Measurements from ENCODE around the gene ACADL.

DNA sequence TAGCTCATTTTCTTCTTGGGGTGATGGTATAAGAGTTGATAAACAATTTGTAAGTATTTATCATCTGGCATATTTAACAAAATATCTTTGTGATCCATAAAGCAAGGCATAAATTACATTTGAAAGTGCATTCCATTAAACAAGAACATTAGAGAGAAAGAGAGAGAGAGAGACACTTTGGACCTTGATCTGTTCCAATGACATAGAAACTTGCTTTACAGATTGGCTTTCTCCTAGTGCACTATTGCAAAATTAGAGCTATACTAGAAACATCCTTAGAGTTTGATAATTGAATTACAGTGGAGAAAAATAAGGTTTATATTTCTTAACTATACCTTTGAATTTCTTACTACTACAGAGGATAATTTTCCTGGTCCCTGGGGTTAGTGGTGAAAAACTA, 5.7 kb upstream of the ACADL start:
- TF ChIP-seq, protein P1, sequence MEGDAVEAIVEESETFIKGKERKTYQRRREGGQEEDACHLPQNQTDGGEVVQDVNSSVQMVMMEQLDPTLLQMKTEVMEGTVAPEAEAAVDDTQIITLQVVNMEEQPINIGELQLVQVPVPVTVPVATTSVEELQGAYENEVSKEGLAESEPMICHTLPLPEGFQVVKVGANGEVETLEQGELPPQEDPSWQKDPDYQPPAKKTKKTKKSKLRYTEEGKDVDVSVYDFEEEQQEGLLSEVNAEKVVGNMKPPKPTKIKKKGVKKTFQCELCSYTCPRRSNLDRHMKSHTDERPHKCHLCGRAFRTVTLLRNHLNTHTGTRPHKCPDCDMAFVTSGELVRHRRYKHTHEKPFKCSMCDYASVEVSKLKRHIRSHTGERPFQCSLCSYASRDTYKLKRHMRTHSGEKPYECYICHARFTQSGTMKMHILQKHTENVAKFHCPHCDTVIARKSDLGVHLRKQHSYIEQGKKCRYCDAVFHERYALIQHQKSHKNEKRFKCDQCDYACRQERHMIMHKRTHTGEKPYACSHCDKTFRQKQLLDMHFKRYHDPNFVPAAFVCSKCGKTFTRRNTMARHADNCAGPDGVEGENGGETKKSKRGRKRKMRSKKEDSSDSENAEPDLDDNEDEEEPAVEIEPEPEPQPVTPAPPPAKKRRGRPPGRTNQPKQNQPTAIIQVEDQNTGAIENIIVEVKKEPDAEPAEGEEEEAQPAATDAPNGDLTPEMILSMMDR (IDR thresholded peaks at IDR 0.05) = no peak
- no peak for TF ChIP-seq POLR2A (IDR thresholded peaks at IDR 0.05)
